ENCODE measurements around the gene SEC23IP.
"Not testable (repeated sequence)": the region's sequence is repeated elsewhere in the genome, so short reads cannot be mapped to it uniquely, and the experiment has no call there.

The SEC23IP gene

GRCh38 chr10:119886070-119886469 is 6.5 kb upstream of the SEC23IP start:
- not testable (repeated sequence) for DNase-seq

- not testable (repeated sequence) for DNase-seq
Observed at GRCh38 chr10:119888715-119889114, 3.8 kb upstream of the SEC23IP start.

DNA sequence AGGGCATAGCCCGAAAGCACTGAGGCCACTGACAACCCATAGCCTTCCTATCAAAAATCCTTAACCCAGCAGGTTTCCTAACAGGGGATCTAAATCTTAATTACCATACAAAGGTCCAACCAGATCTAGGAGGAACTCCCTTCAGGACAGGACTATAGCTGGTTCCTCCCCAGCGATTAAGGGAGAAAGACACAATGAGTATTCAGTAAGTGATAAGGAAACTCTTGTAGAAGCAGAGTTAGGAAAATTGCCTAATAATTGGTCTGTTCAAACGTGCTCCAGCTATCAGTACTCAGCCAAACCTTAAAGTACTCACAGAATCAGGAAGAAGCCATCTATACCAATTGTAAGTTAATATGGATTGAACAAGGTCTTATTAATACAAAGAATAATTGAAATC is 3.3 kb upstream of the SEC23IP start:
- not testable (repeated sequence) for DNase-seq

- not testable (repeated sequence) for DNase-seq
Observed at GRCh38 chr10:119890307-119890706, 2.2 kb upstream of the SEC23IP start.

DNA sequence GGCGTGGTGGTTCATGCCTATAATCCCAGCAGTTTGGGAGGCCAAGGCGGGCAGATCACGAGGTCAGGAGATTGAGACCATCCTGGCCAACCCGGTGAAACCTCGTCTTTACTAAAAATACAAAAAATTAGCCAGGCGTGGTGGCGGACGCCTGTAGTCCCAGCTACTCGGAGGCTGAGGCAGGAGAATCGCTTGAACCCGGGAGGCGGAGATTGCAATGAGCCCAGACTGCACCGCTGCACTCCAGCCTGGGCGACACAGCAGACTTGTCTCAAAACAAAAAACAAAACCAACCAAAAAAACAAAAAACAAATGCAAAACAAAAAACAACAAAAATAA is 712 bp upstream of the SEC23IP start:
- not testable (repeated sequence) for DNase-seq

- DNase-seq = no peak
Observed at GRCh38 chr10:119893074-119893473, 544 bp downstream of the SEC23IP start.

GRCh38 chr10:119893845-119894427 is 1.4 kb downstream of the SEC23IP start:
- DNase-seq = no peak

- DNase-seq = no peak
Observed at GRCh38 chr10:119896061-119896655, 3.6 kb downstream of the SEC23IP start.

DNA sequence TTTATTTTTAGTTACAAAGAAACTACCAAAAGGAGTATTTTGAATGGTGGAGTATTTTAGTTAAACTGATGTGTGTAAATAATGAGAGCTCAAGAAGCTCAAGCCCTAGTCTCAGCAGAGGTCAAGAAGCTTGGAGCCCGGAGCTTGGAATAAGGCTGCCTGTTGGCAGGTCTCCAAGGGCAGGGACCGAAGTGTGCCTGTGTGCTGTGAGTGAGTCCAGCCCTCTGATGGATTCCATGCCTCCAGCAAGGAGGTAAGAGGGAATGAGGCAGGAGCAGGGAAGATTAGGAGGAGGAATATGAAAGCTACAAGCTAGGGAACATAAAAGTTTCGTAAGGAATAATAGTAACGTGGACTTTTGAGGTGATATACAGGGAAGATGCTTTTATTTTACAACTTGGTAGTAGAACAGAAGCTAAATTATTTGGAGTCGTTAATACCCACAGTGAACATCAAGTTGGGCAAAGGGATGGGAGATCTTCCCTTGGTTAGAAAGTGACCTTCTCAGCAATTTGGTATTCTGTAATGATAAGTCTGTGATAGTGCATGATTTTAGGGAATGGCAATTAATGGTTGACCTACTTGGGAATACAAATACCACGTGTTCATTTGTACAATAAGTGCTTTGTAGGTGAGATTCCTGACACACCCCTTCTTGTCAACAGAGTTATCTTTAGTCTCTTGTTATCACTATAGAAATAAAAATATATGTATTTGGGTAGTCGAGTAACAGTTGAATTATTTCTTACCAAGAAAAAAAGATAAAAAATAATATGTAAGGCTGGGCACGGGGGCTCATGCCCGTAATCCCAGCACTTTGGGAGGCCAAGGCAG is 4.6 kb downstream of the SEC23IP start:
- no peak for DNase-seq

GRCh38 chr10:119898577-119898976 is 6.0 kb downstream of the SEC23IP start:
- DNase-seq = no peak

- DNase-seq = no peak
Observed at GRCh38 chr10:119903946-119904666, 11.6 kb downstream of the SEC23IP start.

GRCh38 chr10:119907695-119908094 is 15.2 kb downstream of the SEC23IP start:
- DNase-seq = not testable (repeated sequence)

DNA sequence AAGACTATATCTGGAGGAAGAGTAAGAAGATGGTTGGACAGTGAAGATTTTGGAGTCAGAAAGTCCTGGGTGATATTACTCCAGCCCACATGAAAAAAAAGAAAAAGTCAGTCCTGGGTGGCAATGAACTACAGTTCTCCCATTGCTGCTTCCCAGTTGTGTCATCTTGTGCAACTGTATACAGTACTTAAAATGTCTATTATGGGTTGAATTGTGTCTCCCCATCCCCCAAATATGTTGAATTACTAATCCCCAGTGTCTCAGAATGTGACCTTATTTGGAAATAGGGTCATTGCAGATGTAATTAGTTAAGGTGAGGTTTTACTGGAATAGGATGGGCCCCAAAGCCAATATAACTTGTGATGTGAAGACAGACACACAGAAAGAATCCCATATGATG is 15.6 kb downstream of the SEC23IP start:
- DNase-seq = no peak

DNA sequence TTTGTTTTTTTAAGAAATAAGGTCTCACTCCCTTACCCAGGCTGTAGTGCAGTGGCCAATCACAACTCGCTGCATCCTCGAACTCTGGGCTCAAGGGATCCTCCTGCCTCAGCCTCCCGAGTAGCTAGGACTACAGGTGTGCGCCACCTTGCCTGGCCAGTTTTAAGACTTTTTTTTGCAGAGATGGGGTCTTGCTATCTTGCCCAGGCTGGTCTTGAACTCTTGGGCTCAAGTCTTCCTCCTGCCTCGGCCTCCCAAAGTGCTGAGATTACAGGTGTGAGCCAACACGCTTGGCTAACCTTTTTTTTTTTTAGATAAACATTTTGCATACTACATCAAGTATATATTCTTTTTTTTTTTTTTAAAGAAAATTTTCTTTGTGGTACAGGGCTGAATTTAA is 18.2 kb downstream of the SEC23IP start:
- no peak for DNase-seq

GRCh38 chr10:119917777-119918176 is 25.2 kb downstream of the SEC23IP start:
- DNase-seq = no peak

GRCh38 chr10:119919271-119919670 is 26.7 kb downstream of the SEC23IP start:
- no peak for DNase-seq

DNA sequence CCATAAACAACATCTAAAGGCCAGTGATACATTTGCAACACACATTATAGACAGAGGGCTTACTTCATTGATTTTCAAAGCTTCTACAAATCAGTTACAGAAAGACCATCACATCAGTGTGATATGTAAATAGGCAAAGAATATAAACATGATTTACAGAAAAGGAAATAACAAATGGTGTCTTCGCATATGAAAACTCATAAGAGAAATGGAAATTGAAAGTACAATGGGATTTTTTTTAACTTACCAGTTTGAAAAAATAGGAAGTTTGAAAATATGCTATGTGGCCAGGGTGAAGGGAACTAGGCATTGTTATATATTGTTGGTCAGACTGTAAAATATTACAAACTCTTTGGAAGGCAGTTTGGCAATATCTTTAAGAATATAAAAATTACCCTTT is 27.3 kb downstream of the SEC23IP start:
- no peak for DNase-seq

DNA sequence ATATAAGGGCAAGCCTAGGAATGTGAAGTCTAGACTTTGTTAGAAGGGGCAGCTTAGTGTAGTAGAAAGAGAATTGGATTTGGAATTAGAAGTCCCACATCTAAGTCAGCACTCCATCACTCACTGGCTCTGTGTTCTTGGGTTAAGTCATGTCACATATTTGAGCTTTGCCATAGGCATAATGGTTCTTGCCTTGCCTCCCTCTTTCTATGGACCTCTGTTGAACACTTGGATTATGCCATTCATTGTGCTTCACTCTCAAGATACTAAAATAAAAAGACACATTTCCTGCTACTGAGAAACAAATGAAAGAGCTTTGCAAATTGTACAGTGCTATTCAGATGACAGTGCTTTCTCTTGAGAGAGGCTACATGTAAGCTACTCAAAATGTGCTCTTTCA is 35.9 kb downstream of the SEC23IP start:
- DNase-seq = no peak

DNA sequence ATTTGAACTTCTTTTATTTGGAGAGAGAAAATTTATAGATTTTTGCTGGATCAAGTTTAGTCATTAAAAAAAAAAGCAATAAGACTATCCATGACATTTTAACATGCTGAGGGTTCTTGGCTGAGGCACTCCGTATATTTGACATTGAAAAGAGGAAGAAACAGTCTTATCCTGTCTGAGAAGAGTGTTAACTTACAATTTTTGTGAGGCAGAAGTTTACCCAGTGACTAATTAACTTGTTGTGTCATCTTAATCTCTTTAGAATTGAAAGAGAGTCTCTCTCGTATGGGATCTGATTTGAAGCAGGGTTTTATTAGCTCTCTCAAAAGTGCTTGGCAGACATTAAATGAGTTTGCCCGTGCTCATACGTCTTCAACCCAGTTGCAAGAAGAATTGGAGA is 39.3 kb downstream of the SEC23IP start:
- no peak for DNase-seq

- DNase-seq = no peak
Observed at GRCh38 chr10:119932631-119933030, 40.1 kb downstream of the SEC23IP start.

GRCh38 chr10:119933179-119933578 is 40.6 kb downstream of the SEC23IP start:
- no peak for DNase-seq

DNA sequence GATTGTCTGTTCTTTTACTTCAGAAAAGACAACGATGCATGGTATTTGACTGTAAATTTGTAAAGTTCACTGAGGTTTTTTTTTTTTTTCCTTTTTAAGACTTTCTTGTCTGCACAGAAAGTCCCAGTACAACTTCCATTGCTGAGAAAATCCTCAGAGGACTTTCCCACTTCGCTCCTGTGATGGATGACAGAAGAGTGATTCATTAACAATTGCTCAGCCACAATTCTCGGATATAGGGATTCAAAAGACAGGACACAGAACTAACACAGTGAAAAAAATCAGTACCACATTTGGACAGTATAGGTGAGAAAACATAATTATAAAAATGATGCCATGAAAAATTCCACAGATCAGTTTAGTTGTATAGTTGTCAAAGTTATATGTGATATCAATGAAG is 48.0 kb downstream of the SEC23IP start:
- no peak for DNase-seq

DNA sequence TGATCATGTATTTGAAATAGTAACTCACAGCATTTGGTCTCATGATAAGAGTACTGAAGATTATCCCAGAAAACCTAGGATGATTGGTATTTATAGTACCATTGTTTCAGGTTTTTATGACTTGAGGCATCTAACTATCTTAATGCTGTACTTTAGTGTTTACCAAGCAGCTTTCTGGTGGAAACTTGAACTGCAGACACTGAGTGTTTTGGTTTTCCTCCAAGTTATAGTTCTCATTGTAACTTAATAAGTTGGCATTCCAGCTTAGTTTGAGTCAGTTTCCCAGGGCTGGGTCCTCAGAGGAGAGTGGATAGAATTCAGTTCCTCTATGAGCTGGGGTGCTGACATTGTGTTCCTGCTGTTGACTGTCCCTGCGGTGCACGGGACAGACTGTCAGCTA is 50.4 kb downstream of the SEC23IP start:
- no peak for DNase-seq

- DNase-seq = no peak
Observed at GRCh38 chr10:119945805-119946204, 53.3 kb downstream of the SEC23IP start.
